Thoracic aorta (tissue), 2 donors: Measurements from ENCODE around the gene SCUBE1. TPM values are rescaled to one million over a fixed set of nuclear protein-coding genes. Genes with fewer than 3 reads are reported as not detected.

ENCODE experiments used
- ATAC-seq: fragments of 150-250 bp; one replicate; pipeline ENCODE4 v1.8.0; 2017; ENCODE audit warnings: low read depth; ENCODE audit not compliant: insufficient number of reproducible peaks, low FRiP score
- DNase-seq: peaks from one replicate; pipeline ENCODE4 v3.0.0-alpha.2; 2020; ENCODE audit warnings: low spot score
- H3K27ac ChIP-seq, 2 donors: fragments of 200-600 bp; sonication (generic); 1 replicate in 1 of 2; 2 replicates in 1 of 2; pipeline ENCODE4 v1.5.1; 2016; ENCODE audit warnings: mild to moderate bottlenecking in 2 of 2, moderate library complexity in 2 of 2
- H3K27me3 ChIP-seq: fragments of 200-600 bp; sonication (generic); replicated peaks from 2 replicates; pipeline ENCODE4 v1.6.0; 2016; ENCODE audit warnings: mild to moderate bottlenecking; ENCODE audit not compliant: insufficient read depth
- H3K36me3 ChIP-seq: fragments of 200-600 bp; sonication (generic); one replicate; pipeline ENCODE4 v1.5.1; 2016
- H3K4me1 ChIP-seq, 2 donors: fragments of 200-600 bp; sonication (generic); 1 replicate in 1 of 2; 2 replicates in 1 of 2; pipeline versions ENCODE4 v1.5.1 to v1.6.0; 2016; ENCODE audit warnings: low read depth in 2 of 2, mild to moderate bottlenecking in 1 of 2; ENCODE audit not compliant: control insufficient read depth in 1 of 2
- H3K4me3 ChIP-seq: fragments of 200-600 bp; sonication (generic); 2 replicates; pipeline ENCODE4 v1.5.1; 2016; ENCODE audit warnings: mild to moderate bottlenecking
- H3K9me3 ChIP-seq: fragments of 200-600 bp; sonication (generic); 2 replicates; pipeline ENCODE4 v1.5.1; 2016
- CTCF ChIP-seq: fragments of 200-600 bp; sonication (generic); IDR thresholded peaks from one replicate; pipeline ENCODE4 v1.5.1; 2019; ENCODE audit warnings: antibody characterized with exemption
- total RNA-seq, 2 donors: library from RNA; depleted of rRNA; stranded (reverse); fragments of >200 nt; gene quantifications; one replicate each; pipeline versions ENCODE4 v1.1.0 to v1.2.3, GENCODE V29; 2016

Gene SCUBE1
- total RNA-seq, 2 donors from 2014 or later = 6.0 to 25.0 TPM

- no peak for ATAC-seq
- no peak for TF ChIP-seq CTCF
- Histone ChIP-seq H3K9me3 (no peaks in the 10 kb centered on the region), H3K4me3 (no peak overlapping the region), H3K4me1 (peaks cover 0 to 3% of the 10 kb centered on the region in 2 donors), H3K36me3 (no peaks in the 10 kb centered on the region), H3K27ac (no peak overlapping the region), H3K27me3 (no peaks in the 10 kb centered on the region)
- DNase-seq = no peak
These were observed 85.6 kb downstream of the SCUBE1 start for GRCh38 chr22:43257549-43257948.

GRCh38 chr22:43256976-43257545 lies 86.1 kb downstream of the SCUBE1 start:
- Histone ChIP-seq H3K4me3 (no peak overlapping the region), H3K9me3 (no peaks in the 10 kb centered on the region), H3K36me3 (no peaks in the 10 kb centered on the region), H3K27me3 (no peaks in the 10 kb centered on the region), H3K4me1 (peaks cover 0 to 3% of the 10 kb centered on the region in 2 donors), H3K27ac (no peak overlapping the region)
- DNase-seq (no peak), ATAC-seq (no peak)
- TF ChIP-seq CTCF = no peak

GRCh38 chr22:43256569-43256968 lies 86.6 kb downstream of the SCUBE1 start:
- Histone ChIP-seq H3K4me1 (peaks cover 0 to 3% of the 10 kb centered on the region in 2 donors), H3K27me3 (no peaks in the 10 kb centered on the region), H3K9me3 (no peaks in the 10 kb centered on the region), H3K36me3 (no peaks in the 10 kb centered on the region), H3K4me3 (no peak overlapping the region), H3K27ac (no peak overlapping the region)
- no peak for ATAC-seq
- no peak for DNase-seq
- no peak for TF ChIP-seq CTCF

GRCh38 chr22:43255299-43255698 lies 87.9 kb downstream of the SCUBE1 start:
- H3K9me3 ChIP-seq = no peaks in the 10 kb centered on the region
- TF ChIP-seq CTCF = no peak
- no peak for ATAC-seq
- no peak overlapping the region for H3K4me3 ChIP-seq
- peaks cover 0 to 3% of the 10 kb centered on the region in 2 donors for H3K4me1 ChIP-seq
- H3K27me3 ChIP-seq = no peaks in the 10 kb centered on the region
- no peak for DNase-seq
- no peaks in the 10 kb centered on the region for H3K36me3 ChIP-seq
- no peak overlapping the region for H3K27ac ChIP-seq

GRCh38 chr22:43253839-43254238 lies 89.3 kb downstream of the SCUBE1 start:
- DNase-seq (no peak), ATAC-seq (no peak)
- H3K27me3 ChIP-seq = no peaks in the 10 kb centered on the region
- H3K36me3 ChIP-seq = no peaks in the 10 kb centered on the region
- TF ChIP-seq CTCF = no peak
- peaks cover 0 to 3% of the 10 kb centered on the region in 2 donors for H3K4me1 ChIP-seq
- H3K9me3 ChIP-seq = no peaks in the 10 kb centered on the region
- H3K4me3 ChIP-seq = no peak overlapping the region
- H3K27ac ChIP-seq = no peak overlapping the region
